Measurements from ENCODE around the gene GABRG3.

GABRG3 gene

DNA sequence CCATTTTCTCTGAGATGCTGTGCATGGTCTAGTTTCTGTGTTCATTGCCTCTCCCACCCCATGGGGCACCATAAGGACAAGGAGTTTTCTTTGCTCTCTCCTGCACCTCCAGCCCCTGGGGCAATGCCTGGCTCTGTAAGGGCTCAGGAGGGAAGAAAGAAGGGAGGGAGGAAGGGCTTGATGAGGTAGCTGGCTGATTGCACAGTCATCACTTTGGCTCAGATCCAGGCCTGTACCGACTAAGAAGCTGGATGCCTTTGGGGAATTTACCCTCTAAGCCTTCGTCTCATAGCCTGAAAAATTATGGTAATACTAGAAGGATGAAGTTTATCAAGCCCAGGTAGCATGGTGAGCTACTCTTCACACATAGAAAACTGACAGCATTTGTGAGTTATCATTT lies 382.9 kb downstream of the GABRG3 start:
- TF ChIP-seq, protein P1, sequence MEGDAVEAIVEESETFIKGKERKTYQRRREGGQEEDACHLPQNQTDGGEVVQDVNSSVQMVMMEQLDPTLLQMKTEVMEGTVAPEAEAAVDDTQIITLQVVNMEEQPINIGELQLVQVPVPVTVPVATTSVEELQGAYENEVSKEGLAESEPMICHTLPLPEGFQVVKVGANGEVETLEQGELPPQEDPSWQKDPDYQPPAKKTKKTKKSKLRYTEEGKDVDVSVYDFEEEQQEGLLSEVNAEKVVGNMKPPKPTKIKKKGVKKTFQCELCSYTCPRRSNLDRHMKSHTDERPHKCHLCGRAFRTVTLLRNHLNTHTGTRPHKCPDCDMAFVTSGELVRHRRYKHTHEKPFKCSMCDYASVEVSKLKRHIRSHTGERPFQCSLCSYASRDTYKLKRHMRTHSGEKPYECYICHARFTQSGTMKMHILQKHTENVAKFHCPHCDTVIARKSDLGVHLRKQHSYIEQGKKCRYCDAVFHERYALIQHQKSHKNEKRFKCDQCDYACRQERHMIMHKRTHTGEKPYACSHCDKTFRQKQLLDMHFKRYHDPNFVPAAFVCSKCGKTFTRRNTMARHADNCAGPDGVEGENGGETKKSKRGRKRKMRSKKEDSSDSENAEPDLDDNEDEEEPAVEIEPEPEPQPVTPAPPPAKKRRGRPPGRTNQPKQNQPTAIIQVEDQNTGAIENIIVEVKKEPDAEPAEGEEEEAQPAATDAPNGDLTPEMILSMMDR (IDR thresholded peaks at IDR 0.05) = no peak

DNA sequence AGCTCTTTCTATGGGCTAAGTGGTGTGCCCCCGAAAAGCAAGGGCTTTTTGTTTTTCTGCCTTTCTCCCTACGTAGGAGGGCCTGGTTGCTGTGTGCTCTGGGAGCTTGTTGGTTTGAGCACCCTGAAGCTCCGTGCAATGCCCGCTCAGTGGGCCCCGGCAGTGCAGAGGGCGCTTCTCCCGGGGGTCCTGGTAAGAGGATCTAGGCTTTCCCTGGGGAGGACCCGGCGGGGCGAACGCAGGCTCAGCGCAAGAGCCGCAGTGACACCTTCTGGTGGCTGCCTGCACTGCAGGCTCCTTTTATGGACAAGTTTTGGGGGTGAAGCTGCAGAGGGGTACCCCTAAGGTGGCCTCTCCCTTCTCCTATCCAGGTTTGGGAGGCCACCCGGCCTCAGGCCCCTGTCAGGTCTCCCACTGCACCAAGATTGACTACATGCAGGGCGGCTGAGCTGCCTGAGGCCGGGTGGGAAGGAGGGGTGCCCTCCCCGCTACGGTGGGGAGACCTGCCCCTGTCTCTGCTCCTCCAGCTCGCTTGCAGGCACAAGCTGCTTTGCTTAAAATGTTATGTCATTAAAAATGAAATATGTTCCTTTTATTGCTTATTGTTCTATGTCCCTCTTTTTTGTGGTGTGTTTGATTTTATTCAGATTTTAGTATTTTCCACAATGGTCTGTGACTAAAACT lies 387.9 kb downstream of the GABRG3 start:
- Histone ChIP-seq H3K27ac (no peak overlapping the region), H3K27me3 (no peaks in the 10 kb centered on the region), H3K4me1 (ENCODE audit: control insufficient read depth in 1 of 2, insufficient read depth in 1 of 2, low read depth in 1 of 2, low read length in 1 of 2) (no peaks in the 10 kb centered on the region), H3K9me3 (no peaks in the 10 kb centered on the region), H3K36me3 (no peaks in the 10 kb centered on the region), H3K4me3 (ENCODE audit: low read depth in 1 of 2, low read length in 1 of 2) (no peak overlapping the region)
- TF ChIP-seq, protein P1 (IDR thresholded peaks at IDR 0.05) = no peak

More for the DNA sequence above, 382.9 kb downstream of the GABRG3 start:
- Histone ChIP-seq H3K9me3 (no peaks in the 10 kb centered on the region), H3K36me3 (no peaks in the 10 kb centered on the region), H3K27me3 (no peaks in the 10 kb centered on the region), H3K4me1 (ENCODE audit: control insufficient read depth in 1 of 2, insufficient read depth in 1 of 2, low read depth in 1 of 2, low read length in 1 of 2) (no peaks in the 10 kb centered on the region), H3K4me3 (ENCODE audit: low read depth in 1 of 2, low read length in 1 of 2) (no peak overlapping the region), H3K27ac (no peak overlapping the region)

DNA sequence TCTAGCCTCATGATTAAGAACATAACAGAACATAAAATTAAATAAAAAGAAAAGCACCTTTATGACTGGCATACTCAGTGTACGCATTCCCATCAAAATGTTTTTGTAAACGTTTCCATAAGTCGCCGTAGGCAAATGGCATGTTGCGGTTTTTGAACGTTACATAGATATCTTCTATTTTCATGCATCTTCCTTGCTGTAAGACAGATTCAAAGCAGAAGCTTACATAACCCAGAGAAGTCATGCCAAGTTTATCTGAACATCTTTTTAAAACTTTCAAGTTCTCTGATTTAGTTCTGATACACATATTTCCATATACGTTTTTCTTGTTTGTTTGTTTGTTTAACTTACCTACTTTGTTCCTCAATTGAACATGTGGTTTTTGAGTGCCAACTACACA lies 388.6 kb downstream of the GABRG3 start:
- TF ChIP-seq, protein P1 (IDR thresholded peaks at IDR 0.05) = no peak
- no peak overlapping the region for H3K4me3 ChIP-seq (ENCODE audit: low read depth in 1 of 2, low read length in 1 of 2)
- no peaks in the 10 kb centered on the region for H3K27me3 ChIP-seq
- H3K36me3 ChIP-seq = no peaks in the 10 kb centered on the region
- H3K9me3 ChIP-seq = no peaks in the 10 kb centered on the region
- H3K4me1 ChIP-seq (ENCODE audit: control insufficient read depth in 1 of 2, insufficient read depth in 1 of 2, low read depth in 1 of 2, low read length in 1 of 2) = no peaks in the 10 kb centered on the region
- H3K27ac ChIP-seq = no peak overlapping the region

DNA sequence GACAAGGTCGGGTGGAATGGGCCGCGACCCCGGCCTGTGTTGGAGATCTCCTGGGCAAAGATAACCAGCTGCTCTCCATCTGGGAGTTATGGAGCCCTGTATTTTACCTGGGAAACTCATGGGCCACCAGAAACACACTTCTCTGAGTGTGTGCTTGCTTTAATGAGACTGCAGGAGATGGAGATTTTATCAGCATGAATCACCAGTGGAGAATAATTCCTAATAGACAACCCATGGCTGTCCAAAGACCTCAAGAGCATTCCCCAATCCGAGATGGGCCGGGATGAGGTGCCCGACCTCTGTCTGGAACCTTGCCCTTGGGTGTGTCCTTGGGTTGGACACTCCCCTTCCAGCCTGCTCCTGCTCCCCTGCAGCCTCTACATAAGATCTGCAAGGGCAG lies 389.3 kb downstream of the GABRG3 start:
- Histone ChIP-seq H3K9me3 (no peaks in the 10 kb centered on the region), H3K4me1 (ENCODE audit: control insufficient read depth in 1 of 2, insufficient read depth in 1 of 2, low read depth in 1 of 2, low read length in 1 of 2) (no peaks in the 10 kb centered on the region)
- TF ChIP-seq, protein P1 (IDR thresholded peaks at IDR 0.05) = no peak

DNA sequence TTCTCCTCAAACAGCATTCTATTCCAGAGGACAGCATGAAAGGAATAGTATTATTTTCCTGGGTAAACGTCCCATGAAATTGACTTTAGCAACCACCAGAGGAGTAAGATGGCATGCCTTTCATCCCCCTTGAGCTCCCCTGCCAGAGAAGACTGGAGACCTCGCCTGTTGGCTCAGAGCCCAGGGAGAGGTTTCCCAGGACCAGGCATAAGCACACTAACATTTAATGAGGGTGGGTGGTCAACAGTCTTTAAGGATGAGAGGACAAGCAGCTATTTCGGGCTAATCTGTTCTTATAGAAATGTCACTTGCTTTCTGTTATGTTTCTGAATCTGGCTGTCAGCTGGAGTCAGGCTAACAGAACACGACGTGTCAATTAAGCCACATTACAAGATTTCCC lies 390.5 kb downstream of the GABRG3 start:
- no peak overlapping the region for H3K4me3 ChIP-seq (ENCODE audit: low read depth in 1 of 2, low read length in 1 of 2)
- H3K27ac ChIP-seq = no peak overlapping the region
- H3K36me3 ChIP-seq = no peaks in the 10 kb centered on the region
- no peaks in the 10 kb centered on the region for H3K9me3 ChIP-seq
- H3K27me3 ChIP-seq = no peaks in the 10 kb centered on the region
- no peaks in the 10 kb centered on the region for H3K4me1 ChIP-seq (ENCODE audit: control insufficient read depth in 1 of 2, insufficient read depth in 1 of 2, low read depth in 1 of 2, low read length in 1 of 2)
- TF ChIP-seq, protein P1 (IDR thresholded peaks at IDR 0.05) = no peak

More for the DNA sequence above, 389.3 kb downstream of the GABRG3 start:
- Histone ChIP-seq H3K36me3 (no peaks in the 10 kb centered on the region), H3K4me3 (ENCODE audit: low read depth in 1 of 2, low read length in 1 of 2) (no peak overlapping the region), H3K27ac (no peak overlapping the region), H3K27me3 (no peaks in the 10 kb centered on the region)
